Right atrium auricular region (tissue), 2 donors: ENCODE results near the gene WWC2. TPM values are rescaled to one million over a fixed set of nuclear protein-coding genes. Genes with fewer than 3 reads are reported as not detected.

Experiments
- DNase-seq: peaks from one replicate; pipeline ENCODE4 v3.0.0-alpha.2; 2019; ENCODE audit warnings: low spot score
- H3K27ac ChIP-seq, 2 donors: fragments of 200-600 bp; sonication (generic); 1 replicate in 1 of 2; 2 replicates in 1 of 2; pipeline ENCODE4 v1.5.1; 2016 to 2019
- H3K27me3 ChIP-seq, 2 donors: fragments of 200-600 bp; sonication (generic); one replicate each; pipeline versions ENCODE4 v1.5.1 to v1.6.0; 2017 to 2019
- H3K36me3 ChIP-seq: fragments of 200-600 bp; sonication (generic); one replicate; pipeline ENCODE4 v1.5.1; 2016
- H3K4me1 ChIP-seq, 2 donors: fragments of 200-600 bp; sonication (generic); one replicate each; pipeline versions ENCODE4 v1.5.1 to v1.6.0; 2017 to 2019
- H3K4me3 ChIP-seq, 2 donors: fragments of 200-600 bp; sonication (generic); 1 replicate in 1 of 2; 2 replicates in 1 of 2; pipeline ENCODE4 v1.5.1; 2017 to 2019; ENCODE audit warnings: mild to moderate bottlenecking in 1 of 2, moderate library complexity in 1 of 2
- H3K9me3 ChIP-seq, 2 donors: fragments of 200-600 bp; sonication (generic); one replicate each; pipeline ENCODE4 v1.5.1; 2019
- total RNA-seq, 2 donors: library from RNA; depleted of rRNA; stranded (reverse); fragments of >200 nt; gene quantifications; one replicate each; pipeline ENCODE4 v1.1.0, GENCODE V29; 2016
- TF ChIP-seq, protein P1 (sequence below), 2 donors: fragments of 200-600 bp; sonication (generic); IDR thresholded peaks; one replicate each; pipeline ENCODE4 v1.5.1; 2019; ENCODE audit warnings: antibody characterized with exemption in 2 of 2

Gene WWC2
- total RNA-seq, 2 donors from 2014 or later = 22.4 to 22.7 TPM

DNA sequence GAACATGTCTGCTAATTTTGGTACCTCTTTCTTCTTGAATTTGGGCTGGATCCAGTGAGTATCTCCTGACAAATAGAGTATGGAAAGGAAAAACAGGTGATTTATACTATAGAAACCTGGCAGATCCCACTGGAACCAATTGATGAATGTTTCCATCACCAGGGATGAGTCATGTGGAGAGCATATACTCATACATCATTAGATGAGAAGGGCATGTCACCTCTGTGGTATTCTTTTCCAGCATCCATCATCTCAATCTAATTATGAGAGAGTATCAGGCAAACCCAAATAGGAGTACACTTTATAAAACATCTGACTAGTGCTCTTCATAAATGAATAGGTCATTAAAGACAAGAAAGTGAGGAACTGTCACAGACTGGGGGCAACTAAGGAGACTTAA lies 130.3 kb downstream of the WWC2 start:
- Histone ChIP-seq H3K27ac (no peak overlapping the region), H3K4me1 (no peaks in the 10 kb centered on the region), H3K4me3 (no peak overlapping the region), H3K36me3 (no peaks in the 10 kb centered on the region), H3K27me3 (no peaks in the 10 kb centered on the region), H3K9me3 (no peaks in the 10 kb centered on the region)
- DNase-seq = no peak
- TF ChIP-seq, protein P1, sequence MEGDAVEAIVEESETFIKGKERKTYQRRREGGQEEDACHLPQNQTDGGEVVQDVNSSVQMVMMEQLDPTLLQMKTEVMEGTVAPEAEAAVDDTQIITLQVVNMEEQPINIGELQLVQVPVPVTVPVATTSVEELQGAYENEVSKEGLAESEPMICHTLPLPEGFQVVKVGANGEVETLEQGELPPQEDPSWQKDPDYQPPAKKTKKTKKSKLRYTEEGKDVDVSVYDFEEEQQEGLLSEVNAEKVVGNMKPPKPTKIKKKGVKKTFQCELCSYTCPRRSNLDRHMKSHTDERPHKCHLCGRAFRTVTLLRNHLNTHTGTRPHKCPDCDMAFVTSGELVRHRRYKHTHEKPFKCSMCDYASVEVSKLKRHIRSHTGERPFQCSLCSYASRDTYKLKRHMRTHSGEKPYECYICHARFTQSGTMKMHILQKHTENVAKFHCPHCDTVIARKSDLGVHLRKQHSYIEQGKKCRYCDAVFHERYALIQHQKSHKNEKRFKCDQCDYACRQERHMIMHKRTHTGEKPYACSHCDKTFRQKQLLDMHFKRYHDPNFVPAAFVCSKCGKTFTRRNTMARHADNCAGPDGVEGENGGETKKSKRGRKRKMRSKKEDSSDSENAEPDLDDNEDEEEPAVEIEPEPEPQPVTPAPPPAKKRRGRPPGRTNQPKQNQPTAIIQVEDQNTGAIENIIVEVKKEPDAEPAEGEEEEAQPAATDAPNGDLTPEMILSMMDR (IDR thresholded peaks at IDR 0.05) = no peak

DNA sequence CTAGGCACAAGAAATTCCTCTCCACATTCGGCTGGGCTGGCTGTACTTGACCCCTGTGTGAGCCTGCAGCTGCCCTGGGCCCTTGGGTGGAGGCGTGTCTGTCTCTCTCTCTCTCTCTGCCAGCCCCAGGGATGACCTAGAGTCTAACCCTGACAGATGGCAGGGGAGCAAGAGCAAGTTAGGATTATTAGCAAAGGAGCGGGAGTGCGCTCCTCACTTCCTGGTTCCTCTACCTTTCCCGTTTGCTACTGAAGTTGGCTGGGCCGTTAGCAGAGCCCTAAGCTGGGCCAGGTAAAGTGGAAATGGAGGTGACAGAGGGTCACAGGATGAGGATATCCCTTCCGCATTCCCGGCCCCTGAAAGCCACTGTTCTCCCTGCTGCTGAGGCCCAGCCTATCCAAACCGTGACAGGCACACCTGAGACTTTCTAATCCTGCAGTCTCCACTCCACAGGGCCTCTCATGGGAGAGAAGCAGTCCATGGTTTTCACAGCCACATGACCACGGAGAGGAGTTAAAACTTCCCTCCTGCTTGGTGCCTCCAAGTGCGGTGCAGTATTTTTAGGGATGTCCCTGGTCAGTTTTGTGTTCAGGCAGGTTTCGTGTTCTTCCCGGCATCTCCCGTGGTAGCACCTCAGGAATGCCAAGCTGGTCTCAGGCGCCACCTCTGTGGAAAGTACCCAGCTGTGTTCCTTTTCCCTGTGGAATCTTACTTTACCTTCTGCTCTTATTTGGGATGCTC lies 141.7 kb downstream of the WWC2 start:
- no peaks in the 10 kb centered on the region for H3K9me3 ChIP-seq
- H3K4me1 ChIP-seq = peaks cover 0 to 21% of the 10 kb centered on the region in 2 donors
- TF ChIP-seq, protein P1 (IDR thresholded peaks at IDR 0.05) = no peak
- no peaks in the 10 kb centered on the region for H3K27me3 ChIP-seq
- peak overlapping the region; percentile 20 to 34 for H3K27ac ChIP-seq
- H3K4me3 ChIP-seq = no peak overlapping the region
- peaks cover 5% of the 10 kb centered on the region for H3K36me3 ChIP-seq
- no peak for DNase-seq

DNA sequence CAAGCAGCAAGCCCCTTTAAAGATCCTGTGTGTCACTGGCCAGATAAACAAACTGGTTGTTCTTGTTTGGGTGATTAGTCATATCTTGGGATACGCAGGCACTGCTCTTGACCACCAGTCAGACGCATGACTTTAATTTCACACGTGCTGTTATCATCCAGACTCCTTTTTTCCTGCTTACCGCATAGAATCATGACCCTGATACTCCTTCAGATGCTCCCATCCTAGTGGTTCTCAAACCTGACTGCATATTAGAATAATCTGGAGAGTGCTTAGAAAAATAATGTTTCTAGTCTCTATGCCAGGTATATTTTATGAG lies 142.2 kb downstream of the WWC2 start:
- no peak overlapping the region for H3K4me3 ChIP-seq
- no peaks in the 10 kb centered on the region for H3K9me3 ChIP-seq
- H3K4me1 ChIP-seq = peaks cover 0 to 21% of the 10 kb centered on the region in 2 donors
- H3K27ac ChIP-seq = peak overlapping the region; percentile 20 to 34
- no peak for DNase-seq
- H3K27me3 ChIP-seq = no peaks in the 10 kb centered on the region
- H3K36me3 ChIP-seq = peaks cover 10% of the 10 kb centered on the region
- TF ChIP-seq, protein P1 (IDR thresholded peaks at IDR 0.05) = no peak

DNA sequence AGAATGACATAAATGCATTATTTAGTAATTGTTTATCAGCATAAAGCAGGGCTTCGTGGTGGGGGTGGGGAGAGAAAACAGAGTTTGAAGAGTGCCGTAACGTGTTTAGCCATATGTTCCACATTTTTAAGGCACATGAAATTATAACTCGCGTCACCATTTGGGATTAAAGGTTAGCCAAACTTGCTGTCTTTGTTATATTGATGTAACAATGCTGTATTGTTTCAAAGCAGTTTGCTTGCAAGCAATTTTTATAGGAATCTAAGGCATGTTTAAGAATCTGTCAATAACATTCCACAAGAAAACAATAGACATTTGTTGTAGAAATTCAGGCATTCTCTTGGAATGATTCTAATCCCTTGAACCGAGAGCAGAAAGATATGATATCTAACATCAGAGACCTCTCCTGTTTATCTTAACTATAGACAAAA lies 142.7 kb downstream of the WWC2 start:
- H3K27me3 ChIP-seq = no peaks in the 10 kb centered on the region
- H3K9me3 ChIP-seq = no peaks in the 10 kb centered on the region
- H3K4me3 ChIP-seq = no peak overlapping the region
- TF ChIP-seq, protein P1 (IDR thresholded peaks at IDR 0.05) = no peak
- no peak overlapping the region for H3K27ac ChIP-seq
- DNase-seq = no peak
- peaks cover 10% of the 10 kb centered on the region for H3K36me3 ChIP-seq
- peaks cover 0 to 21% of the 10 kb centered on the region in 2 donors for H3K4me1 ChIP-seq

DNA sequence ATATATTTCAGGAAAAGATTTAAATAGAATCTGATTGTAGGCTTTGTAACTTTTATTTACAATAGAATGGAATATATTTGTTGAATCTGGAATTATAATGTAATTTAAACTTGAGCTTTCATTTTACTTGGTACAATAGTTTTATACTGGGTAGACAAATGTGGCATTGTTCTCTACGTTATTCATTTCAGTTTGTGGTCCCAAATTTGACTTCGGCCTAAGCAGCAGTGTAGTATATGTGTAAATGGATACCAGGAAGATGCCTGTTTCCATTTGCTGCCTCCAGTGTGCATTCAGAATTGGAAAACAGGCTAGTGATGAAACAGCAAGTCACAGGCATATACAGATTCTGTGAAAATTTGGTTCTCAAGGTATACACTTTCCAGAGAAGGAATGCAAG lies 143.2 kb downstream of the WWC2 start:
- H3K4me1 ChIP-seq = peaks cover 0 to 21% of the 10 kb centered on the region in 2 donors
- no peak overlapping the region for H3K4me3 ChIP-seq
- DNase-seq = no peak
- TF ChIP-seq, protein P1 (IDR thresholded peaks at IDR 0.05) = no peak
- H3K27me3 ChIP-seq = no peaks in the 10 kb centered on the region
- peaks cover 10% of the 10 kb centered on the region for H3K36me3 ChIP-seq
- no peak overlapping the region for H3K27ac ChIP-seq
- no peaks in the 10 kb centered on the region for H3K9me3 ChIP-seq

DNA sequence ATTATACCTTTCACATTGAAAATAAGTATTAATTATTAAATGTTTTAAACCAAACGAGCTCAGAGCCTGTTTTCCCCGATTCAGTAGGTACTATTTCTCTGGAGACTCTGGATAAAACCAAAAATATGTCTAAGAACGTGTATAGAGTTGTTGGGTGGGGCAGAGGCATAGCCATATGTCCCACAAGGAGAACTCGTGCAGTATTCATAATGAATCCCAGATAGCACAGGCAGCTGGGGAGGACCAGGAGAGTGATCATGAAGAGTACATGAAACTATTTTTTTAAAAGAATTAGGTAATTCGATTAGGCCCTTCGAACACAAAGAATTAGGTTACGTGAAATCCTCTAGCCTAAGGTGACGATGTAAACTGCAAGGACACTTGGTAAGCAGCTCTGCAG lies 145.0 kb downstream of the WWC2 start:
- no peaks in the 10 kb centered on the region for H3K27me3 ChIP-seq
- DNase-seq = no peak
- H3K36me3 ChIP-seq = peaks cover 10% of the 10 kb centered on the region
- H3K27ac ChIP-seq = no peak overlapping the region
- H3K4me1 ChIP-seq = peaks cover 0 to 21% of the 10 kb centered on the region in 2 donors
- H3K4me3 ChIP-seq = no peak overlapping the region
- TF ChIP-seq, protein P1 (IDR thresholded peaks at IDR 0.05) = no peak
- no peaks in the 10 kb centered on the region for H3K9me3 ChIP-seq
